ENCODE measurements around the gene MICAL2. TPM values are rescaled to one million over a fixed set of nuclear protein-coding genes. Genes with fewer than 3 reads are reported as not detected.

MICAL2 gene
- total RNA-seq, 1 donor from 2014 or later: 372 TPM

DNA sequence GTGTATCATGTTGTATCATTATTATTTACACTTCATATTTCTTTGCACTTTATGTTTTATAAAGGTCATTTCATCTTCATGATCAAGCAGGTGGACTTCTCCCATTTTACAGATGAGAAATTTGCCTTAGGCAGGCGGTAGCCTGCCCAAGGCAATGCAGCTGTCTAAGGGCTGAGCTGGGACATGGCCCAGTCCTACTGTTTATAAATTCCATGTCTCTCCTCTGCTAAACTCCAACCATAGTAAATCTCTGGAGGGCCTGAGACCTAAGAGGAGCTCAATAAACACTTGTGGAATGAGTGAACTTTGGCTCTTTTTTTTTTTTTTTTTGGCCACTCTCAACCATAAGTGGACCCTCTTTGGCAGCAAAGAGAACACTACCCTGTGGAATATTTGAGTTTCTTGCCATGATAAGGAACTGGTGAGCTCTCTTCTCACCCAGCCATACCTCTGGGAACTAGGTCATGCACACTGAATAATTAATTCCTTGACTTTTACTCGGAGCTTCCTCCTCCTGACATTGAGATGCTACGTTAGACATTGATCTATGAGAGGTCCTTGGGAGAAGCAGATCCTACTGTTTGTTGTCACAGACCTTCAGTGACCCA, 29.9 kb downstream of the MICAL2 start:
- Mint-ChIP-seq H3K27me3 (ENCODE audit: low read depth) (no peaks in the 10 kb centered on the region), H3K4me3 (ENCODE audit: unreplicated experiment) (no peak overlapping the region), H3K9me3 (ENCODE audit: low read depth) (no peaks in the 10 kb centered on the region), H3K4me1 (ENCODE audit: low read depth) (peaks cover 81% of the 10 kb centered on the region), H3K36me3 (ENCODE audit: low read depth) (peaks cover 12% of the 10 kb centered on the region), H3K27ac (ENCODE audit: unreplicated experiment) (peak overlapping the region; percentile 93)
- no peak for DNase-seq (ENCODE audit: low spot score)
- TF ChIP-seq, protein P1, sequence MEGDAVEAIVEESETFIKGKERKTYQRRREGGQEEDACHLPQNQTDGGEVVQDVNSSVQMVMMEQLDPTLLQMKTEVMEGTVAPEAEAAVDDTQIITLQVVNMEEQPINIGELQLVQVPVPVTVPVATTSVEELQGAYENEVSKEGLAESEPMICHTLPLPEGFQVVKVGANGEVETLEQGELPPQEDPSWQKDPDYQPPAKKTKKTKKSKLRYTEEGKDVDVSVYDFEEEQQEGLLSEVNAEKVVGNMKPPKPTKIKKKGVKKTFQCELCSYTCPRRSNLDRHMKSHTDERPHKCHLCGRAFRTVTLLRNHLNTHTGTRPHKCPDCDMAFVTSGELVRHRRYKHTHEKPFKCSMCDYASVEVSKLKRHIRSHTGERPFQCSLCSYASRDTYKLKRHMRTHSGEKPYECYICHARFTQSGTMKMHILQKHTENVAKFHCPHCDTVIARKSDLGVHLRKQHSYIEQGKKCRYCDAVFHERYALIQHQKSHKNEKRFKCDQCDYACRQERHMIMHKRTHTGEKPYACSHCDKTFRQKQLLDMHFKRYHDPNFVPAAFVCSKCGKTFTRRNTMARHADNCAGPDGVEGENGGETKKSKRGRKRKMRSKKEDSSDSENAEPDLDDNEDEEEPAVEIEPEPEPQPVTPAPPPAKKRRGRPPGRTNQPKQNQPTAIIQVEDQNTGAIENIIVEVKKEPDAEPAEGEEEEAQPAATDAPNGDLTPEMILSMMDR (IDR thresholded peaks at IDR 0.05): no peak

DNA sequence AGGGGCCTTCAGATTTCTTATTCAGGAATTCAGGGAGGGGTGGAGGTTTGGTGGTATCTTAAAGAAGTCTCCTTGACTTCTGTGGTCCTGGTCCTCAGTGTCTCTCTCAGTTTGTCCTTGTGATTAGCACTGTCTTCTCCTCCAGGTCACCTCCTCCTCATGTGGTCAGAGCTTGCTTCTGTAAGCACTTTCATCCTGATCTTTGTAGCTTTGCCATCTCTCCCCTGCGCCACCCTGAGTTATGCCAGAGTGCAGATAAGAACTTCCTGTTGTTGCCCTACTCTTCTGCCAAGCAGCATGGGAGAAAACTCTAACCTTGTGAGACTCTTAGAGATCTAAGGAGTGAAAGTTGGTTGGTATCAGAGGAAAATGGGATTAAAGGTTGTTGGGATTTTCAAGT, 30.9 kb downstream of the MICAL2 start:
- no peak for DNase-seq (ENCODE audit: low spot score)
- Mint-ChIP-seq H3K27ac (ENCODE audit: unreplicated experiment) (peak overlapping the region; percentile 14), H3K36me3 (ENCODE audit: low read depth) (peaks cover 17% of the 10 kb centered on the region), H3K4me1 (ENCODE audit: low read depth) (peaks cover 83% of the 10 kb centered on the region), H3K27me3 (ENCODE audit: low read depth) (no peaks in the 10 kb centered on the region), H3K4me3 (ENCODE audit: unreplicated experiment) (no peak overlapping the region), H3K9me3 (ENCODE audit: low read depth) (no peaks in the 10 kb centered on the region)
- TF ChIP-seq, protein P1 (IDR thresholded peaks at IDR 0.05): no peak

DNA sequence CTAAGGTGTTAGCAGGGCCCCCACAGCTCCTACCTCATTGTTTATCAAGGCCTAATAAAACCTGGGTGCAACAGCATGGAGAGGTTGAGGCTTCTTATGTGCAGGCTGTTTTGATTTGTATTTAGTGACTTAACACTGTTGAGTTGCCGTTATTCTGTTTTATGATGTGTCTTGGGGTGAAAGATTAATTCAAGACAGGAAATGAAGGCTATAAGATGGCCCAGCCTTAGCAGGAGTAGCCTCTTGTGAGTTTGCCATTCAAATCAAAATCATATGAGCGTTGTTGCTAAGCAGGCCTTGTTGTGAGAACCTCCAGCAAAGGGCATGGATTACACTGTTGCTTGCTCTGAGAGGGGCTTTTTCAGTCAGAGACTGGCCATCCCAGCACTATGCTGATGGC, 31.8 kb downstream of the MICAL2 start:
- Mint-ChIP-seq H3K27me3 (ENCODE audit: low read depth) (no peaks in the 10 kb centered on the region), H3K27ac (ENCODE audit: unreplicated experiment) (peak overlapping the region; percentile 12), H3K4me3 (ENCODE audit: unreplicated experiment) (no peak overlapping the region), H3K9me3 (ENCODE audit: low read depth) (no peaks in the 10 kb centered on the region), H3K4me1 (ENCODE audit: low read depth) (peaks cover 83% of the 10 kb centered on the region), H3K36me3 (ENCODE audit: low read depth) (peaks cover 21% of the 10 kb centered on the region)
- TF ChIP-seq, protein P1 (IDR thresholded peaks at IDR 0.05): no peak
- DNase-seq (ENCODE audit: low spot score): no peak

DNA sequence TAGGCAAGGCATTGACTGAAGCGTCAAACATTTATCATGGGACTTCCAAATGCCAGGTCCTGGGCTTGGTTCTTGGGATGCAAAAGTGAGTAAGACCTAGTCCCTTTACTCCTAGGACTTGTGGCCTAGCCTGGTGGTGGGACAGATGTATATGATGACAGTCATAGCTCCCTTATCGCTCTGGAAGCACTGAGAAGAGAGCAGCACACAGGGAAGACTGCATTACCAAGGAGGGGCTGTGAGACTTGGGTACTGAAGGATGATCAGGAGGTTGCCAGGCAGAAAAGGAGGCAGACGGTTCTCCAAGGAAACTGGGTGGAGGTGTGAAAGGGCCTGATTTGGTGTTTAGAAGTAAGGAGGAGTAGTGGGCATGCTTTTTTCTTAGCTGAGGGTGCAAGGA, 32.5 kb downstream of the MICAL2 start:
- Mint-ChIP-seq H3K27ac (ENCODE audit: unreplicated experiment) (peak overlapping the region; percentile 65), H3K36me3 (ENCODE audit: low read depth) (peaks cover 21% of the 10 kb centered on the region), H3K4me1 (ENCODE audit: low read depth) (peaks cover 76% of the 10 kb centered on the region), H3K4me3 (ENCODE audit: unreplicated experiment) (no peak overlapping the region), H3K27me3 (ENCODE audit: low read depth) (no peaks in the 10 kb centered on the region), H3K9me3 (ENCODE audit: low read depth) (no peaks in the 10 kb centered on the region)
- TF ChIP-seq, protein P1 (IDR thresholded peaks at IDR 0.05): no peak
- DNase-seq (ENCODE audit: low spot score): no peak

DNA sequence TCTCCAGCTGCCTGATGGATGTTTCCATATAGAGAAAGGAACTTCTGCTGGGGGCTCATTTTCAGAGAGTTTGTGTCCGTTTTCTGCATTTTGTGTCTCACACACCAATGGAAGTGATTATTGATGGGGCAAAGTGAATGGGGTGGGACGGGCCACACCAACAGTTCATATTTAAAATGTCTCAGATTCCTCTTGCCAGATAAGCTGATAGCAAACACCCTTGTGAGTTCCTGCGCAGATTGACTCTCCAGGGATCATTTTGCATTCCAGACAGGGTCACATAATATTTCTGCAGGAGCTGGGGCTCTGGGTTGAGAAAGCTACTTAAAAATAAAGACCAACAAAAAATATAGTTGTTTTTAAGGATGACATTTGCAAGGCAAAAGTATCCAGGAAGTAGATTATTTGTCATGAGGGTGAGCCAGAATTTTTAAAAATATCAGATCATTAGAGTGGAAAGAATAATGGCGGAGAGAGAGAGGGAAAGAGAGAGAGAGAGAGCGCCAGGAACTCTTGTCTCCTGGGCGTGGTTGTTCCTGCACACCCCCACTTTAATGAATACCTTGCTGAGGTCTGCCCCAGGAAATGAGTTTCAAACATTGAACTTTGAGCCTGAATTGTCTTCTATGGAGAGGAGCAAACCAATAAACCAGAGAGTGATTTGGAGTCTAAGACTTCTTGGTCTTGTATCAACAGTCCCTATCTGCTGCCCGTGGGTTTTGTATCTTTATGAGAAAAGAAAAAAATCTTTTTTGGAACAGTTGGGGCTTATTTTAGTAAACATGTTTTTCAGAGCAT, 33.3 kb downstream of the MICAL2 start:
- H3K4me1 Mint-ChIP-seq (ENCODE audit: low read depth): peaks cover 72% of the 10 kb centered on the region
- H3K9me3 Mint-ChIP-seq (ENCODE audit: low read depth): no peaks in the 10 kb centered on the region
- peak overlapping the region; percentile 65 for H3K27ac Mint-ChIP-seq (ENCODE audit: unreplicated experiment)
- TF ChIP-seq, protein P1 (IDR thresholded peaks at IDR 0.05): no peak
- no peak for DNase-seq (ENCODE audit: low spot score)
- H3K4me3 Mint-ChIP-seq (ENCODE audit: unreplicated experiment): no peak overlapping the region
- peaks cover 23% of the 10 kb centered on the region for H3K36me3 Mint-ChIP-seq (ENCODE audit: low read depth)
- no peaks in the 10 kb centered on the region for H3K27me3 Mint-ChIP-seq (ENCODE audit: low read depth)
